ENCODE measurements around the gene ADARB2. TPM values are rescaled to one million over a fixed set of nuclear protein-coding genes. Genes with fewer than 3 reads are reported as not detected.
"Not testable (repeated sequence)": the region's sequence is repeated elsewhere in the genome, so short reads cannot be mapped to it uniquely, and the experiment has no call there.

ADARB2 gene
- total RNA-seq, 1 donor from 2014 or later, result 0.08 TPM

GRCh38 chr10:1255600-1256431 is 481.5 kb downstream of the ADARB2 start:
- DNase-seq (ENCODE audit: low read depth), result no peak
- no peaks in the 10 kb centered on the region for H3K36me3 ChIP-seq (ENCODE audit: control insufficient read depth, insufficient read depth, low read length)
- H3K27me3 ChIP-seq (ENCODE audit: control insufficient read depth, insufficient read depth, low read length), result peaks cover 2% of the 10 kb centered on the region
- H3K4me3 ChIP-seq (ENCODE audit: low read depth, low read length), result no peak overlapping the region
- TF ChIP-seq CTCF (IDR thresholded peaks at IDR 0.05; ENCODE audit: insufficient read depth, low read length, poor library complexity, severe bottlenecking), result no peak

GRCh38 chr10:1255118-1255517 is 482.2 kb downstream of the ADARB2 start:
- Histone ChIP-seq H3K27me3 (ENCODE audit: control insufficient read depth, insufficient read depth, low read length) (peaks cover 2% of the 10 kb centered on the region), H3K36me3 (ENCODE audit: control insufficient read depth, insufficient read depth, low read length) (no peaks in the 10 kb centered on the region), H3K4me3 (ENCODE audit: low read depth, low read length) (no peak overlapping the region)
- no peak for DNase-seq (ENCODE audit: low read depth)
- TF ChIP-seq CTCF (IDR thresholded peaks at IDR 0.05; ENCODE audit: insufficient read depth, low read length, poor library complexity, severe bottlenecking), result no peak

GRCh38 chr10:1253523-1254353 is 483.6 kb downstream of the ADARB2 start:
- no peak for TF ChIP-seq CTCF (IDR thresholded peaks at IDR 0.05; ENCODE audit: insufficient read depth, low read length, poor library complexity, severe bottlenecking)
- DNase-seq (ENCODE audit: low read depth), result no peak
- Histone ChIP-seq H3K27me3 (ENCODE audit: control insufficient read depth, insufficient read depth, low read length) (peaks cover 2% of the 10 kb centered on the region), H3K36me3 (ENCODE audit: control insufficient read depth, insufficient read depth, low read length) (no peaks in the 10 kb centered on the region), H3K4me3 (ENCODE audit: low read depth, low read length) (no peak overlapping the region)

GRCh38 chr10:1251769-1252168 is 485.6 kb downstream of the ADARB2 start:
- no peak for DNase-seq (ENCODE audit: low read depth)
- peaks cover 2% of the 10 kb centered on the region for H3K27me3 ChIP-seq (ENCODE audit: control insufficient read depth, insufficient read depth, low read length)
- no peak for TF ChIP-seq CTCF (IDR thresholded peaks at IDR 0.05; ENCODE audit: insufficient read depth, low read length, poor library complexity, severe bottlenecking)

GRCh38 chr10:1249142-1249920 is 488.0 kb downstream of the ADARB2 start:
- Histone ChIP-seq H3K27me3 (ENCODE audit: control insufficient read depth, insufficient read depth, low read length) (peaks cover 2% of the 10 kb centered on the region), H3K36me3 (ENCODE audit: control insufficient read depth, insufficient read depth, low read length) (no peaks in the 10 kb centered on the region), H3K4me3 (ENCODE audit: low read depth, low read length) (no peak overlapping the region)
- DNase-seq (ENCODE audit: low read depth), result no peak
- TF ChIP-seq CTCF (IDR thresholded peaks at IDR 0.05; ENCODE audit: insufficient read depth, low read length, poor library complexity, severe bottlenecking), result no peak

More at GRCh38 chr10:1251769-1252168, 485.6 kb downstream of the ADARB2 start:
- H3K36me3 ChIP-seq (ENCODE audit: control insufficient read depth, insufficient read depth, low read length), result no peaks in the 10 kb centered on the region
- H3K4me3 ChIP-seq (ENCODE audit: low read depth, low read length), result no peak overlapping the region

- not testable (repeated sequence) for H3K4me3 ChIP-seq (ENCODE audit: low read depth, low read length); H3K27me3 ChIP-seq (ENCODE audit: control insufficient read depth, insufficient read depth, low read length); DNase-seq (ENCODE audit: low read depth); H3K36me3 ChIP-seq (ENCODE audit: control insufficient read depth, insufficient read depth, low read length)
Measured at GRCh38 chr10:1248262-1248630, 489.1 kb downstream of the ADARB2 start.

Measured in kidney epithelial cell (primary cell).